Neuronal stem cell (in vitro differentiated cells): ENCODE measurements around the gene LRRN1. TPM values are rescaled to one million over a fixed set of nuclear protein-coding genes. Genes with fewer than 3 reads are reported as not detected.

Experiments used
- DNase-seq: peaks from one replicate; pipeline ENCODE4 v3.0.0-alpha.2; 2013; ENCODE audit warnings: low spot score
- H2AFZ ChIP-seq: one replicate; pipeline ENCODE4 v1.6.1; 2013; ENCODE audit warnings: mild to moderate bottlenecking, low read length, inconsistent platforms
- H2AK5ac ChIP-seq: 2 replicates; pipeline ENCODE4 v1.6.1; 2013; ENCODE audit warnings: low read depth, mild to moderate bottlenecking, inconsistent platforms, low read length, moderate library complexity, mixed read lengths
- H2BK120ac ChIP-seq: 2 replicates; pipeline ENCODE4 v1.6.1; 2013; ENCODE audit warnings: low read depth, mild to moderate bottlenecking, inconsistent platforms, low read length, moderate library complexity, mixed read lengths
- H2BK12ac ChIP-seq: one replicate; pipeline ENCODE4 v1.6.1; 2013; ENCODE audit warnings: low read length, inconsistent platforms
- H2BK15ac ChIP-seq: 2 replicates; pipeline ENCODE4 v1.6.1; 2013; ENCODE audit warnings: mild to moderate bottlenecking, low read length, inconsistent platforms, mixed read lengths
- H2BK5ac ChIP-seq: one replicate; pipeline ENCODE4 v1.6.1; 2013; ENCODE audit warnings: inconsistent platforms, mild to moderate bottlenecking, low read length, moderate library complexity
- H3K14ac ChIP-seq: one replicate; pipeline ENCODE4 v1.6.1; 2013; ENCODE audit warnings: low read length, inconsistent platforms
- H3K18ac ChIP-seq: 2 replicates; pipeline ENCODE4 v1.6.1; 2013; ENCODE audit warnings: low read length, inconsistent platforms
- H3K23ac ChIP-seq: 2 replicates; pipeline ENCODE4 v1.6.1; 2013; ENCODE audit warnings: low read depth, mild to moderate bottlenecking, mixed read lengths, low read length, inconsistent platforms; ENCODE audit not compliant: poor library complexity
- H3K27ac ChIP-seq: replicated peaks from 3 replicates; pipeline ENCODE4 v1.5.1; 2013; ENCODE audit warnings: low read length, inconsistent platforms
- H3K27me3 ChIP-seq, 3 experiments: 2 replicates each; pipeline ENCODE4 v1.6.1; 2013; ENCODE audit warnings: low read length in 3 of 3, mild to moderate bottlenecking in 2 of 3, inconsistent platforms in 1 of 3, low read depth in 1 of 3, mixed read lengths in 1 of 3, moderate library complexity in 1 of 3; ENCODE audit not compliant: control insufficient read depth in 3 of 3, insufficient read depth in 3 of 3
- H3K36me3 ChIP-seq, 2 donors: replicated peaks in 1 of 2; 2 replicates each; pipeline ENCODE4 v1.6.1; 2013; ENCODE audit warnings: low read length in 2 of 2; ENCODE audit not compliant: control insufficient read depth in 2 of 2, insufficient read depth in 2 of 2
- H3K4ac ChIP-seq: 2 replicates; pipeline ENCODE4 v1.6.1; 2013; ENCODE audit warnings: inconsistent platforms, mild to moderate bottlenecking, low read length, moderate library complexity
- H3K4me1 ChIP-seq, 2 donors: 1 replicate in 1 of 2; 2 replicates in 1 of 2; pipeline ENCODE4 v1.6.1; 2013; ENCODE audit warnings: low read length in 2 of 2, low read depth in 1 of 2; ENCODE audit not compliant: control insufficient read depth in 2 of 2, insufficient read depth in 1 of 2
- H3K4me2 ChIP-seq: one replicate; pipeline ENCODE4 v1.6.1; 2013; ENCODE audit warnings: mild to moderate bottlenecking, low read length, inconsistent platforms; ENCODE audit not compliant: insufficient read depth, poor library complexity, severe bottlenecking
- H3K4me3 ChIP-seq, 2 donors: 2 replicates each; pipeline ENCODE4 v1.5.1; 2013; ENCODE audit warnings: low read length in 2 of 2, mild to moderate bottlenecking in 2 of 2, inconsistent platforms in 1 of 2, moderate library complexity in 1 of 2
- H3K79me1 ChIP-seq: one replicate; pipeline ENCODE4 v1.6.1; 2013; ENCODE audit warnings: low read depth, mild to moderate bottlenecking, inconsistent platforms, low read length, moderate library complexity
- H3K9ac ChIP-seq: one replicate; pipeline ENCODE4 v1.6.1; 2013; ENCODE audit warnings: mild to moderate bottlenecking, low read depth, low read length, inconsistent platforms; ENCODE audit not compliant: poor library complexity
- H3K9me3 ChIP-seq, 2 donors: replicated peaks in 1 of 2; 2 replicates each; pipeline versions ENCODE3 to v1.6.1; 2013; ENCODE audit warnings: low read length in 2 of 2, mild to moderate bottlenecking in 2 of 2, inconsistent platforms in 1 of 2, low read depth in 1 of 2, mixed read lengths in 1 of 2, moderate library complexity in 1 of 2; ENCODE audit not compliant: control insufficient read depth in 2 of 2, insufficient read depth in 1 of 2
- H4K8ac ChIP-seq: one replicate; pipeline ENCODE4 v1.6.1; 2013; ENCODE audit warnings: low read depth, mild to moderate bottlenecking, inconsistent platforms, low read length, moderate library complexity
- H4K91ac ChIP-seq: one replicate; pipeline ENCODE4 v1.6.1; 2013; ENCODE audit warnings: low read length, low read depth, mild to moderate bottlenecking, inconsistent platforms; ENCODE audit not compliant: poor library complexity
- WGBS, 2 donors: extraction: QIAGEN DNeasy Blood & Tissue Kit; methylation state at CpG; one replicate each; pipeline ENCODE4 v1.1.7; 2013; ENCODE audit warnings: missing lambda C conversion rate in 2 of 2, mixed read lengths in 1 of 2; ENCODE audit not compliant: insufficient read length in 2 of 2, insufficient replicate concordance in 1 of 2; ENCODE audit errors: extremely low coverage in 2 of 2; 5-methylcytosine and 5-hydroxymethylcytosine counted together
- polyA plus RNA-seq, 2 experiments: library from polyadenylated mRNA; stranded (reverse); fragments of 200-250 nt; gene quantifications; one replicate each; pipeline ENCODE4 v1.2.3, GENCODE V29; 2013

Gene LRRN1
- 180 TPM for polyA plus RNA-seq (2013, experiment 1 of 2)
- 184 TPM for polyA plus RNA-seq (2013, experiment 2 of 2)

- Histone ChIP-seq H4K8ac (peak within 1 kb of the TSS; percentile 68), H3K4me2 (peak within 1 kb of the TSS; percentile 70), H3K79me1 (peaks cover 2% of the 10 kb centered on the region), H3K27ac (peak within 1 kb of the TSS; percentile 95), H3K4me1 (peaks cover 0 to 23% of the 10 kb centered on the region in 2 donors), H2BK12ac (peak within 1 kb of the TSS; percentile 88), H3K27me3 (no peaks in the 10 kb centered on the region), H2AFZ (peak within 1 kb of the TSS; percentile 98), H3K9ac (peak within 1 kb of the TSS; percentile 97), H3K23ac (peak within 1 kb of the TSS; percentile 75), H3K4ac (peak within 1 kb of the TSS; percentile 85), H3K18ac (peak within 1 kb of the TSS; percentile 99), H2AK5ac (peak within 1 kb of the TSS; percentile 98), H2BK120ac (peak within 1 kb of the TSS; percentile 99), H2BK15ac (peak within 1 kb of the TSS; percentile 89), H3K36me3 (peaks cover 0 to 21% of the 10 kb centered on the region in 2 donors), H3K4me3 (peak within 1 kb of the TSS; percentile 89 to 90), H2BK5ac (peak within 1 kb of the TSS; percentile 100), H3K14ac (peak within 1 kb of the TSS; percentile 97), H3K9me3 (peaks cover 0 to 4% of the 10 kb centered on the region in 2 donors), H4K91ac (peak within 1 kb of the TSS; percentile 83)
- peak; percentile 90 for DNase-seq
- no CpG with 5 or more reads among the region's 102 CpGs for WGBS, 2 donors
These were observed at the start of gene LRRN1 for GRCh38 chr3:3799173-3800079. Gene LRRN1, plus strand, starts transcription at chr3:3799431. Its CDS starts 45,211 bp downstream, at chr3:3844642.

GRCh38 chr3:3753416-3753815, 45.8 kb upstream of the LRRN1 start:
- H3K4me2 ChIP-seq = no peak overlapping the region
- H4K91ac ChIP-seq = no peak overlapping the region
- no peak overlapping the region for H3K27ac ChIP-seq
- H3K36me3 ChIP-seq = no peaks in the 10 kb centered on the region
- no peak overlapping the region for H2BK12ac ChIP-seq
- no CpG with 5 or more reads among the region's 3 CpGs for WGBS, 2 donors
- H2BK5ac ChIP-seq = no peak overlapping the region
- H3K9me3 ChIP-seq = no peaks in the 10 kb centered on the region
- H3K4me1 ChIP-seq = peaks cover 0 to 4% of the 10 kb centered on the region in 2 donors
- no peak overlapping the region for H4K8ac ChIP-seq
- no peaks in the 10 kb centered on the region for H3K79me1 ChIP-seq
- H3K9ac ChIP-seq = no peak overlapping the region
- H3K4me3 ChIP-seq = no peak overlapping the region
- no peak overlapping the region for H2AFZ ChIP-seq
- no peak overlapping the region for H2BK120ac ChIP-seq
- no peak overlapping the region for H3K4ac ChIP-seq
- H3K18ac ChIP-seq = no peak overlapping the region
- H3K14ac ChIP-seq = no peak overlapping the region
- H2AK5ac ChIP-seq = no peak overlapping the region
- no peak for DNase-seq
- no peaks in the 10 kb centered on the region for H3K27me3 ChIP-seq
- H2BK15ac ChIP-seq = no peak overlapping the region
- no peak overlapping the region for H3K23ac ChIP-seq

GRCh38 chr3:3765661-3766060, 33.6 kb upstream of the LRRN1 start:
- Histone ChIP-seq H3K4me2 (no peak overlapping the region), H3K36me3 (no peaks in the 10 kb centered on the region), H3K9me3 (no peaks in the 10 kb centered on the region), H4K8ac (no peak overlapping the region), H3K9ac (no peak overlapping the region), H3K4me3 (no peak overlapping the region), H4K91ac (no peak overlapping the region), H3K23ac (no peak overlapping the region), H3K14ac (no peak overlapping the region), H3K27me3 (no peaks in the 10 kb centered on the region), H3K27ac (no peak overlapping the region), H2BK5ac (no peak overlapping the region), H2AK5ac (no peak overlapping the region), H2BK120ac (no peak overlapping the region), H2BK15ac (no peak overlapping the region), H2AFZ (no peak overlapping the region), H3K4ac (no peak overlapping the region), H3K79me1 (no peaks in the 10 kb centered on the region), H3K18ac (no peak overlapping the region), H2BK12ac (no peak overlapping the region), H3K4me1 (peaks cover 0 to 10% of the 10 kb centered on the region in 2 donors)
- no peak for DNase-seq
- no CpG with 5 or more reads among the region's 4 CpGs for WGBS, 2 donors

- H2AK5ac ChIP-seq = no peak overlapping the region
- no peak overlapping the region for H2AFZ ChIP-seq
- H3K4me3 ChIP-seq = no peak overlapping the region
- no peaks in the 10 kb centered on the region for H3K27me3 ChIP-seq
- H3K4me1 ChIP-seq = peaks cover 0 to 10% of the 10 kb centered on the region in 2 donors
- H4K91ac ChIP-seq = no peak overlapping the region
- H2BK15ac ChIP-seq = no peak overlapping the region
- no peak overlapping the region for H2BK120ac ChIP-seq
- no peak overlapping the region for H3K27ac ChIP-seq
- H3K9me3 ChIP-seq = no peaks in the 10 kb centered on the region
- WGBS, 2 donors = no CpG with 5 or more reads among the region's 1 CpG
- H3K14ac ChIP-seq = no peak overlapping the region
- H3K4ac ChIP-seq = no peak overlapping the region
- no peak overlapping the region for H3K4me2 ChIP-seq
- no peaks in the 10 kb centered on the region for H3K36me3 ChIP-seq
- H2BK5ac ChIP-seq = no peak overlapping the region
- no peak overlapping the region for H4K8ac ChIP-seq
- no peak overlapping the region for H3K23ac ChIP-seq
- H2BK12ac ChIP-seq = no peak overlapping the region
- H3K79me1 ChIP-seq = no peaks in the 10 kb centered on the region
- DNase-seq = no peak
- no peak overlapping the region for H3K18ac ChIP-seq
- no peak overlapping the region for H3K9ac ChIP-seq
These were observed 33.1 kb upstream of the LRRN1 start for GRCh38 chr3:3766140-3766539.
